ENCODE data around the gene ANKLE1.

The ANKLE1 gene

GRCh38 chr19:17240062-17240752 is 41.5 kb upstream of the ANKLE1 start:
- FAIRE-seq (no peak), DNase-seq (ENCODE audit: insufficient read length, low spot score) (no peak)
- TF ChIP-seq POLR2A (IDR thresholded peaks at IDR 0.05; ENCODE audit: low read depth, low read length) (no peak), POLR2AphosphoS5 (IDR thresholded peaks at IDR 0.05; ENCODE audit: low read depth, low read length) (no peak), PAX5 (IDR thresholded peaks at IDR 0.05; ENCODE audit: insufficient read depth, low read length, severe bottlenecking) (no peak), TAF1 (IDR thresholded peaks at IDR 0.05; ENCODE audit: low read depth, low read length) (no peak), POU2F2 (IDR thresholded peaks at IDR 0.05; ENCODE audit: low read depth, low read length) (no peak), SPI1 (IDR thresholded peaks at IDR 0.05; ENCODE audit: low read depth, low read length) (no peak)

DNA sequence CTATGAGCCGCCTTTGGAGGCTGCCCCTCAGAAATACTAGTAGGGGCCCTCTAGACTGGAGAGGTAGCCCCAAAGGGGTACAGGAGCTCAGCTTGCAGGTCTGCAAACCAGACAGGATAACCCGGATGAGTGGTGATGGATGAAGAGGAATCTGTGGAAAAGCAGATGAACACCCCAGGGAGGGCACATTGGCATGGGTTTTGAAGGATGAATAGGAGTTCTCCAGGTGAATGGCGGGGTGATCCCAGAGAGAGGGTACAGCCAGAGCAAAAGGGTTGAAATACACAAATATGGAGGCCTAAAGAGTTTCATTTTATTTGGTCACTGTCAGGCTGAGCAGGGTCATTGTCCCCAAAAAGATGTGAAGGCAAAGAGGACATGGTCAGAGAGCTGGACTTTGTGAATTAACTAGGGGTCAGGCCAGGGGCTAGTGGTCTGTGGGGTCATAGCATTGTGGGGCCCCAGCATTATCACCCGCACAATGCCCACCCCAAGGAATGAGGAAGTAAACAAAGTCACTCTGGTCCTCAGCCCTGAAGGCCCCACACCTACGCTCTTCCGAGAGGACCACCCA is 40.8 kb upstream of the ANKLE1 start:
- TF ChIP-seq TAF1 (IDR thresholded peaks at IDR 0.05; ENCODE audit: low read depth, low read length) (no peak), POLR2AphosphoS5 (IDR thresholded peaks at IDR 0.05; ENCODE audit: low read depth, low read length) (no peak)
- FAIRE-seq (no peak), DNase-seq (ENCODE audit: insufficient read length, low spot score) (no peak)

DNA sequence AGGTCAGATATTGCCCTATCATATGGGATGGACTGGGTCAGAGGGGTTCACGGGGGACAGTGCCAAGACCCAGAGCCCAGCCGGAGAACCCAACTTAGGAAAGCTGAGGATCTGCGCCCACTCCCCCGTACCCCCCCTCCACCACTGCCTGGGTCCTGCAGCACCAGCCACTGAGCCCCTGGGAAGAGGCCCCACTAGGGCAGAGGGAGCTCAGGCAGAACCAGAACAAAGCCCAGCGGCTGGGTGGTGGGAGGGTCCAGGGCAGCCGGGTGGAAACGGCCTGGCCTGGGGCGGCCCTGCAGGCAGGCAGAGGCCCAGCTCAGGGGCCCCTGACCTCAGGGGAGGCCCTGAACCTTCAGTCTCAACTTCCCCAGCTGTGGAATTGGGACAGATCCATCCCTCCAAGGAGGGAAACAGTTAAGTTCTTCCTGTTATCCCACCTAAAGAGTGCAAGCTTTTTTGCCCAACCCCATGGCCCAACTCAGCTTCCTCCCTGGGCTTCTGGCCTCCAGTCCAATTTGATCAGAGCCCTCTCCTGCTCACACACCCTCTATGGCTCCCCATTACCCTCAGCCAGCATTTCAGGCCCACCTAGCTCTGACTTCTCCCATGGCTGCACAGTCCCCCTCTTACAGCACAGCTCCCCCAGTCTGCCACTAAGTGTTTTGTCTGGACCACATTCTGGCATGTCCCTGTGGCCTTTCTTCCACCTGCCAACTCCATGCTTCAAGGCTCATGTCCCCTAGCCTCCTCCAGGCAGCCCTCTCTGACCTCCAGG is 39.1 kb upstream of the ANKLE1 start:
- TF ChIP-seq POLR2AphosphoS5 (IDR thresholded peaks at IDR 0.05; ENCODE audit: low read depth, low read length) (no peak), SPI1 (IDR thresholded peaks at IDR 0.05; ENCODE audit: low read depth, low read length) (no peak), POLR2A (IDR thresholded peaks at IDR 0.05; ENCODE audit: low read depth, low read length) (no peak), POU2F2 (IDR thresholded peaks at IDR 0.05; ENCODE audit: low read depth, low read length) (no peak), PAX5 (IDR thresholded peaks at IDR 0.05; ENCODE audit: insufficient read depth, low read length, severe bottlenecking) (peak; percentile 42), TAF1 (IDR thresholded peaks at IDR 0.05; ENCODE audit: low read depth, low read length) (no peak)
- FAIRE-seq (no peak), DNase-seq (ENCODE audit: insufficient read length, low spot score) (no peak)

- TF ChIP-seq SPI1 (IDR thresholded peaks at IDR 0.05; ENCODE audit: low read depth, low read length) (no peak), TAF1 (IDR thresholded peaks at IDR 0.05; ENCODE audit: low read depth, low read length) (no peak), POU2F2 (IDR thresholded peaks at IDR 0.05; ENCODE audit: low read depth, low read length) (no peak), POLR2A (IDR thresholded peaks at IDR 0.05; ENCODE audit: low read depth, low read length) (no peak), POLR2AphosphoS5 (IDR thresholded peaks at IDR 0.05; ENCODE audit: low read depth, low read length) (no peak), PAX5 (IDR thresholded peaks at IDR 0.05; ENCODE audit: insufficient read depth, low read length, severe bottlenecking) (no peak)
- no peak for DNase-seq (ENCODE audit: insufficient read length, low spot score)
- FAIRE-seq = no peak
Observed at GRCh38 chr19:17243211-17243829, 38.4 kb upstream of the ANKLE1 start.

GRCh38 chr19:17243830-17244617 is 37.7 kb upstream of the ANKLE1 start:
- DNase-seq (ENCODE audit: insufficient read length, low spot score) (no peak), FAIRE-seq (no peak)
- TF ChIP-seq POU2F2 (IDR thresholded peaks at IDR 0.05; ENCODE audit: low read depth, low read length) (no peak), SPI1 (IDR thresholded peaks at IDR 0.05; ENCODE audit: low read depth, low read length) (no peak), PAX5 (IDR thresholded peaks at IDR 0.05; ENCODE audit: insufficient read depth, low read length, severe bottlenecking) (no peak), POLR2AphosphoS5 (IDR thresholded peaks at IDR 0.05; ENCODE audit: low read depth, low read length) (no peak), POLR2A (IDR thresholded peaks at IDR 0.05; ENCODE audit: low read depth, low read length) (no peak), TAF1 (IDR thresholded peaks at IDR 0.05; ENCODE audit: low read depth, low read length) (no peak)

DNA sequence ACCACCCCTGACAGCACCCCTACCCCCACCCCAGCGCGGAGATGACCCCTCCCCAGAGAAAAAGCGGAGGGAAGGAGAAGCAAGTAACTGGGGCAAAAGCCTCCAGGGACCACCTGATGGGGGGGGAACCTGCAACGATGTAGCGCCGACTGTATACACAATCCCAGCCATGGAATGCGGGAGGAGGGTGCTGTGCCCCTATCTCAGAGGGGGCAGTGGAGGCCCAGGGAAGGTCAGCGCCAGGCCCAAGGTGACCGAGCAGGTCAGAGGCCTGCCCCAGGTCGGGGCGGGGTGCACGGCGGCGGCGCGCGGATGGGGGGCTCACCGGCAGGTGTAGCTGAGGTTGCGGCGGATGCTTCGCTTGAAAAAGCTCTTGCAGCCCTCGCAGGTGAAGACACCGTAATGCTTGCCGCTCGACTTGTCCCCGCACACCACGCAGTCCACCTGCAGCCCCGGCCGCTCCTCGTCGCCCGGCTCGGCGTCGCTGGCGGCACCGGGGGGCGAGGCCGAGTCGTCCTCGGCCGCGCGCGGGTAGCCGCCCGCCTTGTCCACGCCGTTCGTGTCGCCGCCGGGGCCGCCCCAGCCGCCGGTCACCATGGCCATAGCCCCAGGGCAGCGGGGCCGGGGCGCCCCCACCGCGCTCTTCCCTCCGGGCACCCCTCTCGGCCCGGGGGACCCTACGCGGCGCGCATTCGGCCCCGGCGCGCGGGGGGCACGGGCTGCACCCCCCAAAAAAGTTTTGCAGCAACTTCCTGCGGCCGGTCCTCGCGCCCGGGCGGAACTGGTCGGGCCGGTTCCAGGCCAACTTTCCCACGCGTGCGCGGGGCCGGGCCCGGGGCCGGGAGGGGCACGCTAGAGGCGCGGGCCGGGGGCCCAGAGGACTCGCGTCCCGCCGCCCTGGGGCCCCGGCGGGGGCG is 36.8 kb upstream of the ANKLE1 start:
- no peak for FAIRE-seq
- no peak for TF ChIP-seq PAX5 (IDR thresholded peaks at IDR 0.05; ENCODE audit: insufficient read depth, low read length, severe bottlenecking)
- no peak for DNase-seq (ENCODE audit: insufficient read length, low spot score)

DNA sequence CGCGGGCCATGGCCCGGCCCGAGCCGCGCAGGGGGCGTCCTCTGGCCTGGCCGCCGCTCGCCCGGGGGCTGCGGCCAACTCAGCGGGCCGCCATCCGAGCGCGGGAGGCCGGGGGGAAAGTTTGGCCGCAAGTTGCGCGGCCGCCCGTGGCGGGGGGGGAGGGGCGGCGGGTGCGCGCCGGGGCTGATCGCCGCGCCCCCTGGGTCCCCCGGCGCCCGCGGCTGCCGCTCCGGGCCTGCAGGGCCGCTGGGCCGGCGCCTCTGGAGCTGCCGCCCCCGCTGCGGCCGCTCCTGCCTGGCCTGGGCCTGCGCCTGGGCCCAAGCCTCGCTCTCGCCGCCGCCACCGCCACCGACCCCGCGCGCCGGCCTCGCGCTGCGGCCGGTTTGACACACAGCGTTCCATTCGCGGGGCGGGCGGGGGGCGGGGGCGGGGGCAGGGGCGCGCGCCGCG is 36.1 kb upstream of the ANKLE1 start, which contains the start of gene NR2F6:
TSS of gene NR2F6 (minus strand) at position 385 of the 450 bp plus-strand sequence. CDS start 699 bp downstream, outside the sequence.
- FAIRE-seq = peak; percentile 31
- TF ChIP-seq POLR2AphosphoS5 (IDR thresholded peaks at IDR 0.05; ENCODE audit: low read depth, low read length) (no peak), SPI1 (IDR thresholded peaks at IDR 0.05; ENCODE audit: low read depth, low read length) (no peak), POLR2A (IDR thresholded peaks at IDR 0.05; ENCODE audit: low read depth, low read length) (no peak), TAF1 (IDR thresholded peaks at IDR 0.05; ENCODE audit: low read depth, low read length) (no peak), PAX5 (IDR thresholded peaks at IDR 0.05; ENCODE audit: insufficient read depth, low read length, severe bottlenecking) (no peak), POU2F2 (IDR thresholded peaks at IDR 0.05; ENCODE audit: low read depth, low read length) (no peak)

More for the DNA sequence above, 36.1 kb upstream of the ANKLE1 start, which contains the start of gene NR2F6:
- DNase-seq (ENCODE audit: insufficient read length, low spot score) = no peak
